ENCODE measurements around the gene TECRL.

Gene TECRL

GRCh38 chr4:64326507-64326906 lies 82.7 kb downstream of the TECRL start:
- DNase-seq, result no peak

GRCh38 chr4:64306255-64306565 lies 103.0 kb downstream of the TECRL start:
- no peak for DNase-seq

GRCh38 chr4:64305565-64306254 lies 103.5 kb downstream of the TECRL start:
- DNase-seq, result no peak

- DNase-seq, result no peak
Observed at GRCh38 chr4:64272432-64272831, 136.8 kb downstream of the TECRL start.

GRCh38 chr4:64271601-64272081 lies 137.6 kb downstream of the TECRL start:
- DNase-seq, result no peak

- no peak for DNase-seq
Observed at GRCh38 chr4:64266669-64267068, 142.6 kb downstream of the TECRL start.

- no peak for DNase-seq
Observed at GRCh38 chr4:64266263-64266662, 143.0 kb downstream of the TECRL start.

- no peak for DNase-seq
Observed at GRCh38 chr4:64251781-64252180, 157.5 kb downstream of the TECRL start.

GRCh38 chr4:64250488-64250887 lies 158.8 kb downstream of the TECRL start:
- no peak for DNase-seq

- no peak for DNase-seq
Observed at GRCh38 chr4:64250061-64250460, 159.2 kb downstream of the TECRL start.

- no peak for DNase-seq
Observed at GRCh38 chr4:64248186-64248585, 161.1 kb downstream of the TECRL start.

- no peak for DNase-seq
Observed at GRCh38 chr4:64230709-64231310, 178.4 kb downstream of the TECRL start.
